Activated CD8-positive, alpha-beta memory T cell treated with anti-CD3 and anti-CD28 coated beads, Interleukin-2, amount 10 ng/mL, durations not matched to agents 7 days and 5 days (primary cell): ENCODE data around the gene DHRS7. TPM values are rescaled to one million over a fixed set of nuclear protein-coding genes. Genes with fewer than 3 reads are reported as not detected.

Source experiments
- ATAC-seq: fragments of 150-1000 bp; cut with Tn5 transposase; one replicate; pipeline ENCODE4 v1.10.0; 2021; ENCODE audit warnings: moderate library complexity
- CTCF ChIA-PET: fragments of 350-600 bp; sonication (Branson Sonifier 250); formaldehyde crosslinking; loops from one replicate; lab custom pipeline; 2021; ENCODE audit warnings: antibody characterized with exemption; lab: Charles Lee
- DNase-seq: peaks from one replicate; pipeline ENCODE4 v3.0.0-alpha.2; 2020
- H3K27ac Mint-ChIP-seq: one replicate; pipeline ENCODE4 v1.8.0; 2021; ENCODE audit warnings: mild to moderate bottlenecking, mixed read lengths
- H3K27me3 Mint-ChIP-seq: one replicate; pipeline ENCODE4 v1.8.0; 2021; ENCODE audit warnings: mixed read lengths
- H3K36me3 Mint-ChIP-seq: one replicate; pipeline ENCODE4 v1.8.0; 2021; ENCODE audit warnings: mild to moderate bottlenecking, mixed read lengths
- H3K4me1 Mint-ChIP-seq: one replicate; pipeline ENCODE4 v1.8.0; 2021; ENCODE audit warnings: mixed read lengths
- H3K4me3 Mint-ChIP-seq: one replicate; pipeline ENCODE4 v1.8.0; 2021; ENCODE audit warnings: mild to moderate bottlenecking, moderate library complexity, mixed read lengths
- H3K9me3 Mint-ChIP-seq: one replicate; pipeline ENCODE4 v1.8.0; 2022; ENCODE audit warnings: low read depth, mixed read lengths
- total RNA-seq, 2 experiments: library from RNA; stranded (reverse); gene quantifications; one replicate each; pipeline ENCODE4 v1.2.3, GENCODE V29; 2021

DHRS7 gene
- total RNA-seq, 2 experiments from 2014 or later, result 62.8 to 68.0 TPM

GRCh38 chr14:60178820-60179219, 13.6 kb upstream of the DHRS7 start:
- DNase-seq, result no peak
- peaks cover 8% of the 10 kb centered on the region for H3K4me1 Mint-ChIP-seq
- H3K36me3 Mint-ChIP-seq, result no peaks in the 10 kb centered on the region
- H3K9me3 Mint-ChIP-seq, result no peaks in the 10 kb centered on the region
- CTCF ChIA-PET, result interaction anchor here (0.8 kb wide), 1 partner anchor 114 kb away, joined by 3 read pairs; no protein-coding TSS in a partner anchor
- peaks cover 6% of the 10 kb centered on the region for H3K27me3 Mint-ChIP-seq
- no peak overlapping the region for H3K27ac Mint-ChIP-seq
- no peak for ATAC-seq
- H3K4me3 Mint-ChIP-seq, result no peak overlapping the region

DNA sequence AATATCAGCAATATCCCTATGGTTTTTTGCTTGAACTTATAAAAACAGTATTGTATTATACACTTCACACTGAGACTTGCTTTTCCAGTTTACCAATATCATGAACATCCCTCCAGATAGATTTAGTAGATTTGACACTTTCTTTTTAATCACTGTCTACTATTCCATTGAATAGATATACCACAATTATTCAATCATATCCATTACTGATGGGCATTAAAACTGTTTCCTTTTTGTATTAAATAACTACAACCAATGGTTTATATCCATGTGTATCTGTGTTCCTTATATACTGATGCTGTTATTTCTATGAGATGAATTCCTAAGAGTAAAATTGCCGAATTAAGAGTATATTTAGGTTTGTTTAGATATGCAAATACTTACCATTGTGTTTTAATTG, 13.0 kb upstream of the DHRS7 start:
- CTCF ChIA-PET, result no interaction called here
- ATAC-seq, result no peak

GRCh38 chr14:60175255-60175902, 10.2 kb upstream of the DHRS7 start:
- ATAC-seq, result no peak
- no peak for DNase-seq
- H3K9me3 Mint-ChIP-seq, result no peaks in the 10 kb centered on the region
- CTCF ChIA-PET, result interaction anchor here (1.5 to 1.7 kb wide), 2 partner anchors 9 to 156 kb away, joined by 4 to 8 read pairs; no protein-coding TSS in a partner anchor
- H3K36me3 Mint-ChIP-seq, result no peaks in the 10 kb centered on the region
- H3K27ac Mint-ChIP-seq, result no peak overlapping the region
- H3K27me3 Mint-ChIP-seq, result peaks cover 7% of the 10 kb centered on the region
- H3K4me1 Mint-ChIP-seq, result peaks cover 3% of the 10 kb centered on the region
- H3K4me3 Mint-ChIP-seq, result no peak overlapping the region

More for the DNA sequence above, 13.0 kb upstream of the DHRS7 start:
- Mint-ChIP-seq H3K9me3 (no peaks in the 10 kb centered on the region), H3K4me3 (no peak overlapping the region), H3K36me3 (no peaks in the 10 kb centered on the region), H3K27ac (no peak overlapping the region), H3K27me3 (peaks cover 7% of the 10 kb centered on the region), H3K4me1 (peaks cover 1% of the 10 kb centered on the region)
- DNase-seq, result no peak

- Mint-ChIP-seq H3K4me3 (no peak overlapping the region), H3K9me3 (no peaks in the 10 kb centered on the region), H3K27me3 (peaks cover 7% of the 10 kb centered on the region), H3K36me3 (no peaks in the 10 kb centered on the region), H3K4me1 (peaks cover 6% of the 10 kb centered on the region), H3K27ac (no peak overlapping the region)
- DNase-seq (no peak), ATAC-seq (no peak)
- CTCF ChIA-PET, result interaction anchor here (1.2 to 1.7 kb wide), 2 partner anchors 9 to 10 kb away, joined by 3 to 8 read pairs; partner anchors contain the start of gene DHRS7
Measured at GRCh38 chr14:60174352-60175254, 9.4 kb upstream of the DHRS7 start.

DNA sequence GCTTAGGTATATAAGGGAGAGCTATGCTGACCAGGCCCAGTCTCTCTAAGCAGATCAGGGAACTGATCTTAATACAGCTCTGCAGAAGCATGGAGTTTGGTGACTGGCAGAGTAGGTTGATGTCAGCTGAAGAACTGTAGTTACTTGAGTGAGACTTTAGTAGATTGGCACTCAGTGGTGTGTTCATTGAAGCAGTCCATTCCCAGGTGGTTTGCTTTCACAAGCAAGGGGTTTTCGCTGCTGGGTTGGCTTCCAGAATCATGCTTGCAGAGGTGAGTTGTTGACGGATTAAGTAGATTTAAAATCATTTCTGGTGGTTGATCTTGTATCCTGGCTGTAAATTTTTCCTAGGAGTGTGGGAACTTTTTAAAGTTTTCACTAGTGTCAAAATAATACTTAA, 6.5 kb upstream of the DHRS7 start:
- no peak overlapping the region for H3K27ac Mint-ChIP-seq
- no peaks in the 10 kb centered on the region for H3K36me3 Mint-ChIP-seq
- H3K4me3 Mint-ChIP-seq, result no peak overlapping the region
- peaks cover 6% of the 10 kb centered on the region for H3K4me1 Mint-ChIP-seq
- peaks cover 7% of the 10 kb centered on the region for H3K27me3 Mint-ChIP-seq
- H3K9me3 Mint-ChIP-seq, result no peaks in the 10 kb centered on the region
- ATAC-seq (no peak), DNase-seq (no peak)
- CTCF ChIA-PET, result interaction anchor here (1.8 kb wide), 1 partner anchor 12 kb away, joined by 14 read pairs; no protein-coding TSS in a partner anchor

GRCh38 chr14:60170948-60171347, 5.8 kb upstream of the DHRS7 start:
- H3K27ac Mint-ChIP-seq, result no peak overlapping the region
- no peak for DNase-seq

GRCh38 chr14:60169722-60170121, 4.5 kb upstream of the DHRS7 start:
- H3K9me3 Mint-ChIP-seq, result no peaks in the 10 kb centered on the region
- H3K4me1 Mint-ChIP-seq, result peaks cover 17% of the 10 kb centered on the region
- ATAC-seq (no peak), DNase-seq (no peak)
- peaks cover 5% of the 10 kb centered on the region for H3K27me3 Mint-ChIP-seq
- CTCF ChIA-PET, result interaction anchor here (0.8 to 1.6 kb wide), 2 partner anchors 14 to 105 kb away, joined by 3 to 5 read pairs; no protein-coding TSS in a partner anchor
- H3K36me3 Mint-ChIP-seq, result no peaks in the 10 kb centered on the region
- no peak overlapping the region for H3K27ac Mint-ChIP-seq
- no peak overlapping the region for H3K4me3 Mint-ChIP-seq

More at GRCh38 chr14:60170948-60171347, 5.8 kb upstream of the DHRS7 start:
- no peak for ATAC-seq
- Mint-ChIP-seq H3K4me3 (no peak overlapping the region), H3K9me3 (no peaks in the 10 kb centered on the region), H3K36me3 (no peaks in the 10 kb centered on the region), H3K27me3 (peaks cover 7% of the 10 kb centered on the region), H3K4me1 (peaks cover 12% of the 10 kb centered on the region)
- CTCF ChIA-PET, result interaction anchor here (1.8 kb wide), 1 partner anchor 13 kb away, joined by 14 read pairs; no protein-coding TSS in a partner anchor

DNA sequence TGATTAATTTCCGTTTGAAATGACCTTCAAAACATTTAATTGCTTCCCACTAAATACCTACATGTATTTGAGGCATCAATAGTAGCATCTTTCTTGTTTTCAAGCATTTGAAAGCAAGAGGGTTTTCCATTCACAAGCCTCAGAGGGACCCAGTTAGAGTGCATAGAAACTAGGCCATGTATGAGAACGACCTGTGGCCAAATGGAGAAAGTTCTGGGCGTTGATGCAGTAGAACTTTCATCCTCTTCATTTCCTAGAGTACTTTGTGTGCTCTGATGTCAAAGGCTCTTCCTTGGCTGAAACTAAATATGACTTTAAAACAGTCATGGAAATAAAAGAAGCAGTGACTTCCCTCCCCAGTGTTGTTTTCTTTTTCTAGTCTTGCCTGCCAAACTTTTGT, 944 bp upstream of the DHRS7 start:
- no peaks in the 10 kb centered on the region for H3K9me3 Mint-ChIP-seq
- CTCF ChIA-PET, result interaction anchor here (0.7 to 3.7 kb wide), 16 partner anchors 11 to 537 kb away, joined by 3 to 39 read pairs (median 5); partner anchors contain the start of gene PCNX4
- peaks cover 15% of the 10 kb centered on the region for H3K36me3 Mint-ChIP-seq
- H3K4me1 Mint-ChIP-seq, result peaks cover 42% of the 10 kb centered on the region
- H3K4me3 Mint-ChIP-seq, result peak overlapping the region; percentile 70
- peak overlapping the region; percentile 87 for H3K27ac Mint-ChIP-seq
- H3K27me3 Mint-ChIP-seq, result no peaks in the 10 kb centered on the region
- DNase-seq, result no peak
- ATAC-seq, result no peak

DNA sequence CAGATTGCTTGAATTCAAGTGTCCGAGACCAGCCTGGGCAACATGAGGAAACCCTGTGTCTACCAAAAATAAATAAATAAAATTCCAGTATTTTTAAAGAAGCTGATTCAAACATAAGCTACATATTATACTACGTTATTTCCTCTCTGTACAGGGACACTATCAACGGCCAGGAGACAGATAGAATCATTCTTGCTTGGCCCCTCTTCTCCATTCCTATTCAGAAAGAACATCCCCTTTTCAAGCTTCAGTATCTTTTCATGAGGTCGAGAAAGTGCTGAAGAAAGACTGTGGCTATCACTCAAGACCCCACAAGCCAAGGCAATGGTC, 314 bp upstream of the DHRS7 start:
- H3K4me3 Mint-ChIP-seq, result peak overlapping the region; percentile 70
- H3K27ac Mint-ChIP-seq, result peak overlapping the region; percentile 87
- H3K36me3 Mint-ChIP-seq, result peaks cover 20% of the 10 kb centered on the region
- no peaks in the 10 kb centered on the region for H3K9me3 Mint-ChIP-seq
- DNase-seq (no peak), ATAC-seq (peak; percentile 15)
- H3K4me1 Mint-ChIP-seq, result peaks cover 45% of the 10 kb centered on the region
- CTCF ChIA-PET, result interaction anchor here (0.7 to 3.7 kb wide), 23 partner anchors 9 to 682 kb away, joined by 3 to 39 read pairs (median 4); partner anchors contain the start of genes CCDC175, JKAMP, L3HYPDH and PCNX4
- H3K27me3 Mint-ChIP-seq, result no peaks in the 10 kb centered on the region

- peaks cover 25% of the 10 kb centered on the region for H3K36me3 Mint-ChIP-seq
- H3K27me3 Mint-ChIP-seq, result no peaks in the 10 kb centered on the region
- ATAC-seq (peak; percentile 3), DNase-seq (no peak)
- peak overlapping the region; percentile 96 for H3K27ac Mint-ChIP-seq
- CTCF ChIA-PET, result interaction anchor here (0.9 to 3.7 kb wide), 10 partner anchors 12 to 588 kb away, joined by 3 to 39 read pairs (median 10); partner anchors contain the start of genes CCDC175 and PCNX4
- peaks cover 46% of the 10 kb centered on the region for H3K4me1 Mint-ChIP-seq
- H3K9me3 Mint-ChIP-seq, result no peaks in the 10 kb centered on the region
- peak overlapping the region; percentile 91 for H3K4me3 Mint-ChIP-seq
Measured at GRCh38 chr14:60164404-60164711, 840 bp downstream of the DHRS7 start.

DNA sequence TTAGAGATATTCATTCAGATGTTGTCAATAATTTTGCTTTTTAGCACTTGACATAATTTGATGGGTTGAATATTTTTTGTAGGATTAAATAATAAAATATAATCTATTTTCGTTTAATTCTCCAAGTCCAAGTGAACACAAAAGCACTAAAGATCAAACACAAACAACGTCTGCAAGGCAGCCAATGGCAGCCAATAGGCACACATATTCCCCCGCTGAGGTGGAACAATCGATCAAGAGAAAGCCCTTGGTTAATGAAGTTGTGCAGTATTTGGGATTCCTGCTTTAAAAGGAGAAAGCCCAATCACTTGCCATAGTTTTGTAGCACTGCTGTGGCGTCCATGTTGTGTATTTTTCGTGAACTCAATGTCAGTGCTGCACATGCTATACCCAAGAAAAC, 1.5 kb downstream of the DHRS7 start:
- Mint-ChIP-seq H3K36me3 (peaks cover 25% of the 10 kb centered on the region), H3K4me1 (peaks cover 51% of the 10 kb centered on the region), H3K4me3 (peak overlapping the region; percentile 91), H3K9me3 (no peaks in the 10 kb centered on the region), H3K27ac (peak overlapping the region; percentile 43), H3K27me3 (no peaks in the 10 kb centered on the region)
- CTCF ChIA-PET, result interaction anchor here (1.5 to 3.7 kb wide), 5 partner anchors 11 to 113 kb away, joined by 4 to 29 read pairs (median 12); no protein-coding TSS in a partner anchor
- DNase-seq (no peak), ATAC-seq (no peak)

GRCh38 chr14:60161196-60162107, 3.7 kb downstream of the DHRS7 start:
- CTCF ChIA-PET, result interaction anchor here (0.6 to 1.8 kb wide), 3 partner anchors 22 to 95 kb away, joined by 3 to 7 read pairs (median 4); no protein-coding TSS in a partner anchor
- H3K27ac Mint-ChIP-seq, result peak overlapping the region; percentile 52
- H3K9me3 Mint-ChIP-seq, result no peaks in the 10 kb centered on the region
- H3K4me3 Mint-ChIP-seq, result no peak overlapping the region
- no peaks in the 10 kb centered on the region for H3K27me3 Mint-ChIP-seq
- no peak for DNase-seq
- peaks cover 34% of the 10 kb centered on the region for H3K36me3 Mint-ChIP-seq
- H3K4me1 Mint-ChIP-seq, result peaks cover 58% of the 10 kb centered on the region
- ATAC-seq, result no peak
